Stimulated activated CD4-positive, alpha-beta T cell treated with anti-CD3 and anti-CD28 coated beads, Interleukin-4, amount 100 ng/mL, for 4 hours (primary cell): Measurements from ENCODE around the gene TSPAN8.
"Not testable (repeated sequence)": the region's sequence is repeated elsewhere in the genome, so short reads cannot be mapped to it uniquely, and the experiment has no call there.

Experiments used
- DNase-seq, 2 experiments: peaks; one replicate each; pipeline ENCODE4 v3.0.0-alpha.2; 2020

The TSPAN8 gene

GRCh38 chr12:71125515-71125914 is 32.3 kb downstream of the TSPAN8 start:
- no peak for DNase-seq

GRCh38 chr12:71124835-71125460 is 32.9 kb downstream of the TSPAN8 start:
- DNase-seq = no peak

- not testable (repeated sequence) for DNase-seq
These were observed 44.7 kb downstream of the TSPAN8 start for GRCh38 chr12:71113148-71113547.

- no peak for DNase-seq
These were observed 48.0 kb downstream of the TSPAN8 start for GRCh38 chr12:71109834-71110233.

- no peak for DNase-seq
These were observed 49.4 kb downstream of the TSPAN8 start for GRCh38 chr12:71108355-71108754.

GRCh38 chr12:71107936-71108335 is 49.9 kb downstream of the TSPAN8 start:
- no peak for DNase-seq

GRCh38 chr12:71105956-71106355 is 51.8 kb downstream of the TSPAN8 start:
- no peak for DNase-seq

- DNase-seq = no peak
These were observed 65.5 kb downstream of the TSPAN8 start for GRCh38 chr12:71092290-71092689.

- DNase-seq = no peak
These were observed 66.8 kb downstream of the TSPAN8 start for GRCh38 chr12:71090971-71091370.

- no peak for DNase-seq
These were observed 72.2 kb downstream of the TSPAN8 start for GRCh38 chr12:71085575-71085974.

- no peak for DNase-seq
These were observed 82.1 kb downstream of the TSPAN8 start for GRCh38 chr12:71075743-71076142.
